ENCODE measurements around the gene CDK5RAP2.

DNA sequence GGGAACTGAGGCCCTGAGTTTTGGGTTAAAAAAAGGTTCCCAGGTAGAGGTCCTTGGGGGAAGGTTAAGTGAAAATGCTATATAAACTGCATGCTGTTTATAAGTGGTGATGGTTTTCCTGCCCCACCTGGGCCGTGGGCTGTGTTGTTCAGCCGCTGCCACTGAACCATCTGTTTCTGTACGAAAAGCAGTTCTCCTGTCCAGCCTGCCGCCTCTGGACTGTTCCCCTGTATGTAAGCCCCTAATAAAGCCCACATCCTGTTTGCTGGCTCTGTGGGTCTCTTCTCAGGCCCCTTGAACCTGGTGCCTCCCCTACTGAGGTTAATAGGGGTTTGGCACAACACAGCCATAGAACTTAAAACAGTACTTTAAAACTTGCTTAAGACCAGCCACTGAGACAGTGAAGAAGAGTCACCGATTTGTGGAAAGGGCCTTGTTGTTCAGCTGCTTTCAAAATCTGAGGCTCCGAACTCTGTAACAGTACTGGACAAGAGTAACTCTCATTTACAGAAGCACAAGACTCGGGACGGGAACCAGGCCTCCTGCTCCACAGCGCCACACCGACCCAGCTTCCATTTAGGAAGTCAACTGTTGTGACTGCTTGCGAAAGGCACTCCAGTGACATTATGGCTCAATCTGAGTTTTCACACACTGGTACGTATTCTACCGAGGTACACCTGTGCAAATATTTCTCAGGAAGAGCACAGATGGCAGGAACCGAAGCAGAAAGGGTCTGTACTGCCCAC, 192.5 kb downstream of the CDK5RAP2 start:
- TF ChIP-seq, protein P1, sequence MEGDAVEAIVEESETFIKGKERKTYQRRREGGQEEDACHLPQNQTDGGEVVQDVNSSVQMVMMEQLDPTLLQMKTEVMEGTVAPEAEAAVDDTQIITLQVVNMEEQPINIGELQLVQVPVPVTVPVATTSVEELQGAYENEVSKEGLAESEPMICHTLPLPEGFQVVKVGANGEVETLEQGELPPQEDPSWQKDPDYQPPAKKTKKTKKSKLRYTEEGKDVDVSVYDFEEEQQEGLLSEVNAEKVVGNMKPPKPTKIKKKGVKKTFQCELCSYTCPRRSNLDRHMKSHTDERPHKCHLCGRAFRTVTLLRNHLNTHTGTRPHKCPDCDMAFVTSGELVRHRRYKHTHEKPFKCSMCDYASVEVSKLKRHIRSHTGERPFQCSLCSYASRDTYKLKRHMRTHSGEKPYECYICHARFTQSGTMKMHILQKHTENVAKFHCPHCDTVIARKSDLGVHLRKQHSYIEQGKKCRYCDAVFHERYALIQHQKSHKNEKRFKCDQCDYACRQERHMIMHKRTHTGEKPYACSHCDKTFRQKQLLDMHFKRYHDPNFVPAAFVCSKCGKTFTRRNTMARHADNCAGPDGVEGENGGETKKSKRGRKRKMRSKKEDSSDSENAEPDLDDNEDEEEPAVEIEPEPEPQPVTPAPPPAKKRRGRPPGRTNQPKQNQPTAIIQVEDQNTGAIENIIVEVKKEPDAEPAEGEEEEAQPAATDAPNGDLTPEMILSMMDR (IDR thresholded peaks at IDR 0.05; ENCODE audit: borderline replicate concordance, extremely low read depth, low read length, poor library complexity, severe bottlenecking) = no peak
- TF ChIP-seq EZH2 (IDR thresholded peaks at IDR 0.05; ENCODE audit: borderline replicate concordance, low read depth, low read length, severe bottlenecking) = no peak
